ENCODE results near the gene ZDHHC5. TPM values are rescaled to one million over a fixed set of nuclear protein-coding genes. Genes with fewer than 3 reads are reported as not detected.

The ZDHHC5 gene
- total RNA-seq, 2 donors from 2014 or later = 46.0 to 53.3 TPM

GRCh38 chr11:57624864-57625263 is 43.0 kb upstream of the ZDHHC5 start:
- H3K9me3 ChIP-seq = no peaks in the 10 kb centered on the region
- peaks cover 3% of the 10 kb centered on the region for H3K36me3 ChIP-seq
- H3K4me1 ChIP-seq (ENCODE audit: control insufficient read depth in 1 of 2, low read depth in 2 of 2) = no peaks in the 10 kb centered on the region
- no peak overlapping the region for H3K27ac ChIP-seq
- ATAC-seq (ENCODE audit: insufficient number of reproducible peaks, low FRiP score, low read depth) = no peak
- H3K27me3 ChIP-seq (replicated peaks; ENCODE audit: insufficient read depth) = no peaks in the 10 kb centered on the region
- TF ChIP-seq, protein P1, sequence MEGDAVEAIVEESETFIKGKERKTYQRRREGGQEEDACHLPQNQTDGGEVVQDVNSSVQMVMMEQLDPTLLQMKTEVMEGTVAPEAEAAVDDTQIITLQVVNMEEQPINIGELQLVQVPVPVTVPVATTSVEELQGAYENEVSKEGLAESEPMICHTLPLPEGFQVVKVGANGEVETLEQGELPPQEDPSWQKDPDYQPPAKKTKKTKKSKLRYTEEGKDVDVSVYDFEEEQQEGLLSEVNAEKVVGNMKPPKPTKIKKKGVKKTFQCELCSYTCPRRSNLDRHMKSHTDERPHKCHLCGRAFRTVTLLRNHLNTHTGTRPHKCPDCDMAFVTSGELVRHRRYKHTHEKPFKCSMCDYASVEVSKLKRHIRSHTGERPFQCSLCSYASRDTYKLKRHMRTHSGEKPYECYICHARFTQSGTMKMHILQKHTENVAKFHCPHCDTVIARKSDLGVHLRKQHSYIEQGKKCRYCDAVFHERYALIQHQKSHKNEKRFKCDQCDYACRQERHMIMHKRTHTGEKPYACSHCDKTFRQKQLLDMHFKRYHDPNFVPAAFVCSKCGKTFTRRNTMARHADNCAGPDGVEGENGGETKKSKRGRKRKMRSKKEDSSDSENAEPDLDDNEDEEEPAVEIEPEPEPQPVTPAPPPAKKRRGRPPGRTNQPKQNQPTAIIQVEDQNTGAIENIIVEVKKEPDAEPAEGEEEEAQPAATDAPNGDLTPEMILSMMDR (IDR thresholded peaks at IDR 0.05) = no peak
- no peak for DNase-seq (ENCODE audit: low spot score)
- H3K4me3 ChIP-seq = no peak overlapping the region

DNA sequence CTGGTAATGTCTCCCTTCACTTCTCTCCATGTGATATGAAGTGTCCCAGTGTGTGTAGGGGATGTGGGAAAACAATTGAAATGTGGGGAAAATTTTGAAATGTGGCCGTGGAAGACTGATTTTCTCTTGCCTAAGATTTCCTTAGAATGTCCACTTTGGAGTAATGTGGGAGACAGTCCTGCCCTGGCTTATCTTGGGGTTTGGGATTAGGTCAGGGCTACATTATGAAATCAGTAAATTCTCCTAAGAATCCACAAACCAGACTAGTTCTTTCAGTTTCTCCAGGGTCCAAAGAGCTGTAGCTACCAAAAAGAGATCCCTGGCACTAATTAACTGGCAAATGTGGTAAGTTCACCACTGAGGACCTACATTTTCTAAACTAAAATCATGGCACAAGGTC is 41.0 kb upstream of the ZDHHC5 start:
- no peaks in the 10 kb centered on the region for H3K36me3 ChIP-seq

DNA sequence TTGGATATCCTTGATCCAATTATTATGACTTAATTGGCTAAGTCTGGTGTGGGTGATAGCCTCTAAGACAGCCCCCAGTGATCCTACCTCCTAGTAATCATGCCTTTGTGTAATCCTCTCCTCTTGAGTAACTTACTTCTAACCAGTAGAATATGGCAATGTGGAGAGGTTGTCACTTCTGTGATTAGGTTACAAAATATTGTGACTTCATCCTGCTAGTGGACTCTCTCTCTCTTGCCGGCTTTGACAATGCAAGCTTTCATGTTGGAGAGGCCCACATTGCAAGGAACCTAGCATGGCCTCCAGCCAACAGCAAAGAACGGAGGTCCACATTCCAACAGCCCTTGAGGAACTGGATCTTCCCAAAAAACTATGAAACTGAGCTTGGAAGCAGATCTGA is 37.7 kb upstream of the ZDHHC5 start:
- no peak overlapping the region for H3K4me3 ChIP-seq
- H3K4me1 ChIP-seq (ENCODE audit: control insufficient read depth in 1 of 2, low read depth in 2 of 2) = no peaks in the 10 kb centered on the region
- H3K9me3 ChIP-seq = no peaks in the 10 kb centered on the region
- TF ChIP-seq, protein P1 (IDR thresholded peaks at IDR 0.05) = no peak
- no peaks in the 10 kb centered on the region for H3K36me3 ChIP-seq
- H3K27ac ChIP-seq = no peak overlapping the region
- DNase-seq (ENCODE audit: low spot score) = no peak
- H3K27me3 ChIP-seq (replicated peaks; ENCODE audit: insufficient read depth) = no peaks in the 10 kb centered on the region
- ATAC-seq (ENCODE audit: insufficient number of reproducible peaks, low FRiP score, low read depth) = no peak

More for the DNA sequence above, 41.0 kb upstream of the ZDHHC5 start:
- Histone ChIP-seq H3K27me3 (replicated peaks; ENCODE audit: insufficient read depth) (no peaks in the 10 kb centered on the region), H3K4me1 (ENCODE audit: control insufficient read depth in 1 of 2, low read depth in 2 of 2) (no peaks in the 10 kb centered on the region), H3K4me3 (no peak overlapping the region), H3K27ac (no peak overlapping the region), H3K9me3 (no peaks in the 10 kb centered on the region)
- ATAC-seq (ENCODE audit: insufficient number of reproducible peaks, low FRiP score, low read depth) (no peak), DNase-seq (ENCODE audit: low spot score) (no peak)
- TF ChIP-seq, protein P1 (IDR thresholded peaks at IDR 0.05) = no peak

DNA sequence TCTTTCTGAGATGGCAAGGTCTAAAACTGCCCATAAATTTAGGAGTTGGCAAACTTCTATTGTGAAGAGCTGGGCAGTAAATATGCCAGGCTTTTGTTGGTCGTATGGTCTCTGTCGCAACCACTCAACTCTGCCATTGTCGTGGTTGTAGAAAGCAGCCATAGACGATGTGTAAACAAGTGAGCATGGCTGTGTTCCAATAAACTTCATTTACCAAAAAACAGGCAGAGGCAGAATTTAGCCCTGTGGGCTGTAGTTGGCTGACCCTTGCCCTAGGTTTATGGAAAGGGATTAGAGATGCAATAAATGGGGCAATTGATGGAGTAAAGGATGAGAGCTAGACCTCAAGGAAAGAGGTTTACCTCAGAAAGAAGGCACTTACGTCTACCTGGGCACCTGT is 35.8 kb upstream of the ZDHHC5 start:
- H3K36me3 ChIP-seq = no peaks in the 10 kb centered on the region
- TF ChIP-seq, protein P1 (IDR thresholded peaks at IDR 0.05) = no peak
- no peak overlapping the region for H3K27ac ChIP-seq
- H3K9me3 ChIP-seq = no peaks in the 10 kb centered on the region
- ATAC-seq (ENCODE audit: insufficient number of reproducible peaks, low FRiP score, low read depth) = no peak
- no peak overlapping the region for H3K4me3 ChIP-seq
- H3K4me1 ChIP-seq (ENCODE audit: control insufficient read depth in 1 of 2, low read depth in 2 of 2) = no peaks in the 10 kb centered on the region
- DNase-seq (ENCODE audit: low spot score) = no peak
- H3K27me3 ChIP-seq (replicated peaks; ENCODE audit: insufficient read depth) = no peaks in the 10 kb centered on the region

DNA sequence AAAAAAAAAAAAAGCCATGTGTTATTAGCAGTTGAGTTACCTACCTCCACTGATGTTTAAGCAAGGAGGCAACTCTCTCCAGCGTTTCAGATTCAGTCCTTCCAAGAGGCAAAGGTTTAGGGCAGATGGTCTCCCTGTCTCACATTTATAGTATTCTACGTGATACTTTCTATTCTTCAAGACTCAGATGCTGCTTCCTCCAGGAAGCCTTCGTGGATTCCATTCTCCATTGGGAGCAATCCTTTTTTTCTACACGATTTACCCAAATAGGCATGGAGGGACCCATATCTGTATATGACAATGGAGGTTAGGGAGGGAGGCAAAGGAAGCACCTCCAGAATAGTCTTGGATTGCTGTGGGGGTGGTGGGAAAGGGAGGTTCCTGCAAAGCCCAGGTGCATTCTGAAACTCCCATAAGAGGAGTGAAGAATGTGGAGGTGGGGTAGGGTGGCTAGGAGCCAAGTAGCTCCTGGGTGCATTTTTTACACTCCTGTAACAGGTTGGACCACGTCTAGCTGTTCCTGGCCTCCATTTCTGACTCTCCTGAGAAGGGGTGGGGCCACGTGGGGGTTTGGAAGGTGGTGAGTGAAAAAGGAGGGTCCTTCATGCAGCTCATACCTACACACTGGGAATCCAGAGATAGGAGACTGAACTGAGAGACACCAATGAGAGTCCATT is 34.4 kb upstream of the ZDHHC5 start:
- Histone ChIP-seq H3K4me1 (ENCODE audit: control insufficient read depth in 1 of 2, low read depth in 2 of 2) (peaks cover 0 to 7% of the 10 kb centered on the region in 2 donors), H3K27me3 (replicated peaks; ENCODE audit: insufficient read depth) (no peaks in the 10 kb centered on the region), H3K36me3 (no peaks in the 10 kb centered on the region), H3K9me3 (no peaks in the 10 kb centered on the region), H3K4me3 (no peak overlapping the region), H3K27ac (no peak overlapping the region)
- ATAC-seq (ENCODE audit: insufficient number of reproducible peaks, low FRiP score, low read depth) = no peak
- DNase-seq (ENCODE audit: low spot score) = no peak
- TF ChIP-seq, protein P1 (IDR thresholded peaks at IDR 0.05) = no peak
